ENCODE measurements around the gene P2RX4.
"Not testable (repeated sequence)": the region's sequence is repeated elsewhere in the genome, so short reads cannot be mapped to it uniquely, and the experiment has no call there.

Gene P2RX4

GRCh38 chr12:121277374-121277759 is 67.4 kb downstream of the P2RX4 start:
- no peak for DNase-seq (ENCODE audit: low read depth in 3 of 3)

- DNase-seq (ENCODE audit: low read depth in 3 of 3), result no peak
Observed at GRCh38 chr12:121278169-121279070, 68.5 kb downstream of the P2RX4 start.

- no peak for DNase-seq (ENCODE audit: low read depth in 3 of 3)
Observed at GRCh38 chr12:121279071-121279375, 69.1 kb downstream of the P2RX4 start.

GRCh38 chr12:121279507-121279915 is 69.6 kb downstream of the P2RX4 start:
- no peak for DNase-seq (ENCODE audit: low read depth in 3 of 3)

GRCh38 chr12:121280531-121280930 is 70.6 kb downstream of the P2RX4 start:
- DNase-seq (ENCODE audit: low read depth in 3 of 3), result not testable (repeated sequence)

- not testable (repeated sequence) for DNase-seq (ENCODE audit: low read depth in 3 of 3)
Observed at GRCh38 chr12:121281116-121281515, 71.2 kb downstream of the P2RX4 start.

GRCh38 chr12:121282072-121282742 is 72.3 kb downstream of the P2RX4 start:
- DNase-seq (ENCODE audit: low read depth in 3 of 3), result no peak

GRCh38 chr12:121282910-121283309 is 73.0 kb downstream of the P2RX4 start:
- DNase-seq (ENCODE audit: low read depth in 3 of 3), result not testable (repeated sequence)

- DNase-seq (ENCODE audit: low read depth in 3 of 3), result no peak
Observed at GRCh38 chr12:121283388-121283787, 73.5 kb downstream of the P2RX4 start.

Measured in stimulated activated CD4-positive, alpha-beta T cell treated with anti-CD3 and anti-CD28 coated beads, TNF-alpha, amount 100 ng/mL, for 48 hours (primary cell).